Measurements from ENCODE around the gene C1orf167.

DNA sequence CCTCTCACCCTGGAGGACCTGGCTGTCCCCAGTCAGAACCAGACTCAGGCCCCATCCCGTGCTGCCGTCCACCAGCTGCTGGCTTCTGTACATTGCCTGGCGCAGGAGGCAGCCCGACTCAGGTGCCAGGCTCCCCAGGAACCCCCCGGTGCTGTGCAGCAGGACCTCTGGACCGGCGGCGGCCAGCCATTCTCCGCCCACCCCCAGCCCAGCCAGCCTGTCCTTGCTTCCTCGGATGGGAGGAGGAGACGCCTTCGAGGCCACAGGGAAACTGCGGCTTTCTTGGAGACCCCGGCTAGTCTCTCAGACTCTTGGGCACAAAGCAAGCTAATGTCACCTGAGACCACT is 4.4 kb downstream of the C1orf167 start:
- TF ChIP-seq CTCF (IDR thresholded peaks at IDR 0.05; ENCODE audit: low read depth, low read length) = no peak
- no peak for TF ChIP-seq EZH2phosphoT487 (IDR thresholded peaks at IDR 0.05; ENCODE audit: low read depth)

Measured in OCI-LY3 (cell line).